Activated CD8-positive, alpha-beta memory T cell treated with anti-CD3 and anti-CD28 coated beads, Interleukin-2, amount 50 U/mL, for 1 hour (primary cell): Measurements from ENCODE around the gene KIF1B.
"Not testable (repeated sequence)": the region's sequence is repeated elsewhere in the genome, so short reads cannot be mapped to it uniquely, and the experiment has no call there.

ENCODE experiments used
- DNase-seq: peaks from one replicate; pipeline ENCODE4 v3.0.0-alpha.2; 2020; ENCODE audit errors: extremely low read depth

The KIF1B gene

GRCh38 chr1:10328180-10328963, 118.0 kb downstream of the KIF1B start:
- DNase-seq = no peak

GRCh38 chr1:10337436-10337835, 127.1 kb downstream of the KIF1B start:
- DNase-seq = no peak

- no peak for DNase-seq
These were observed 127.7 kb downstream of the KIF1B start for GRCh38 chr1:10338047-10338446.

- DNase-seq = no peak
These were observed 128.2 kb downstream of the KIF1B start for GRCh38 chr1:10338611-10339010.

- no peak for DNase-seq
These were observed 128.7 kb downstream of the KIF1B start for GRCh38 chr1:10339036-10339567.

- no peak for DNase-seq
These were observed 129.4 kb downstream of the KIF1B start for GRCh38 chr1:10339815-10340214.

- no peak for DNase-seq
These were observed 130.7 kb downstream of the KIF1B start for GRCh38 chr1:10340930-10341590.

GRCh38 chr1:10347109-10347508, 136.7 kb downstream of the KIF1B start:
- no peak for DNase-seq

- DNase-seq = no peak
These were observed 142.9 kb downstream of the KIF1B start for GRCh38 chr1:10353282-10353681.

GRCh38 chr1:10353693-10354092, 143.3 kb downstream of the KIF1B start:
- DNase-seq = no peak

- DNase-seq = no peak
These were observed 149.7 kb downstream of the KIF1B start for GRCh38 chr1:10360045-10360444.

GRCh38 chr1:10361515-10361914, 151.1 kb downstream of the KIF1B start:
- DNase-seq = no peak

GRCh38 chr1:10368194-10368593, 157.8 kb downstream of the KIF1B start:
- DNase-seq = no peak

GRCh38 chr1:10374442-10374860, 164.1 kb downstream of the KIF1B start:
- DNase-seq = no peak

GRCh38 chr1:10377365-10378029, 167.1 kb downstream of the KIF1B start:
- DNase-seq = not testable (repeated sequence)

- no peak for DNase-seq
These were observed 167.9 kb downstream of the KIF1B start for GRCh38 chr1:10378081-10378841.

- DNase-seq = no peak
These were observed 168.8 kb downstream of the KIF1B start for GRCh38 chr1:10379101-10379620.

GRCh38 chr1:10379676-10380075, 169.3 kb downstream of the KIF1B start:
- no peak for DNase-seq

GRCh38 chr1:10380594-10381275, 170.4 kb downstream of the KIF1B start:
- DNase-seq = no peak

- DNase-seq = no peak
These were observed 173.3 kb downstream of the KIF1B start for GRCh38 chr1:10383630-10384029.

GRCh38 chr1:10384219-10384618, 173.8 kb downstream of the KIF1B start:
- no peak for DNase-seq
